HG03025 (cell line): Measurements from ENCODE around the gene LPXN.
"Not testable (repeated sequence)": the region's sequence is repeated elsewhere in the genome, so short reads cannot be mapped to it uniquely, and the experiment has no call there.

Experiments
- ATAC-seq: cut with Tn5 transposase; IDR thresholded peaks from one replicate; pipeline ENCODE4 v1.9.1; 2021; ENCODE audit warnings: mild to moderate bottlenecking, moderate library complexity; ENCODE audit not compliant: unreplicated experiment, low FRiP score

LPXN gene

GRCh38 chr11:58579192-58580129 is 3.8 kb upstream of the LPXN start:
- ATAC-seq, result peak; percentile 37

DNA sequence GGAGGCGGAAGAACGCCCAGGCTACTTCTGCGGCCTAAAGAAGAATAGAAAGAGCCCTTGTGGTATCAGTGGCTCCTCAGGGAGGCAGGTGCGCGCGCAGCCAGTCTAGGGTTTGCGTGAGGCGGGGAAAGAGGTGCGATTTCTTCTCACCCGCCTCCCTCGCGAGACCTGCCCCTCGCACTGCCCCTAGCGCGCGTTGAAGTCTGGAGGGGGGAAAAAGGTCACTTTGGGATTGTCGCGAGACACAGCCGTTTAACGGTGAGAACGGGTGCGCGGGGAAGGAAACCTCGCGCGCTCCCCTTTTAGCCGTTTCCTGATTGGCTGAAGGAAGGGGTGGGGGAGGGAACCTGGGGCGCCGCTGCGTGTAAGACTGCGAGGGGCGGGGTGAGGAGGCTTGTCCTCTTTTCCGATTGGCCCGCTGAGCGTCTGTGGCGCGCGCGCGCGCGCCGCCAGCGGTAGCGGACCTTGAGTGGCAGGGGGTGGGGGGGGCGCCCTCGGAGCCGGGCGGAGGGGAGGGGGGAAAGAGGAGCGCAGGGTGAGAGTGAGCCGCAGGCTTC is 3.1 kb upstream of the LPXN start, which contains the start of gene ZFP91:
ZFP91 (plus strand) TSS at position 429 of the 557 bp plus-strand sequence. CDS start 219 bp downstream, outside the sequence.
- ATAC-seq, result peak; percentile 29

- ATAC-seq, result peak; percentile 41
Observed at GRCh38 chr11:58578136-58578634, 2.5 kb upstream of the LPXN start.

DNA sequence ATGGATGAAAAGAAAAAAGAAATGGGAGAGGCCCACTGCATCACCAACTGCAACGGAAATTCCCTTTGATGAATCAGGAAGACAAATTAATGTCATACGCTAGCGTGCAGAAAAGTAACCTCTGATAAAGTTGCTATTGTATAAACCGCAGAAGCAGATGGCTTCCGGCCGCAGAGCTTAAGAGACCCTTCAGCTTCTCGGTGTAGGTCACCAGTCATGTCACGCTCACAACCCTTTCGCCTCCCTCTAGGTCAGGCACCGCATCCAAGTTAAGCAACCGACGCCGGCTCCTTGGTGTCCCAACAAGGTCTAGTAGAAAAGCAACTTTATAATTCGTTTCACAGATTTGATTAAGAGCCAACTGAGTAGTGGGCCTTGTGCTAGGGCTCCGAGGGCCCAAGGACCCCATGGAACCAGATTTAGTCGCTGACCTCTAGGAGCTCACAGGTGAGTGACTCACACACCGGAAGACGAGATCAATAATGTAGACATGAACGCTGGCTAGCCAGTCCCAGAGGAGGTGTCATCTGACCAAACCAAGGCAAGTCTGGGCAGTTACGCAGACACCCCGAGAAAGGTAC is 2.0 kb upstream of the LPXN start:
- ATAC-seq, result peak; percentile 45

- no peak for ATAC-seq
Observed at GRCh38 chr11:58576887-58577471, 1.3 kb upstream of the LPXN start.

- no peak for ATAC-seq
Observed at GRCh38 chr11:58574881-58575280, 775 bp downstream of the LPXN start.

- ATAC-seq, result no peak
Observed at GRCh38 chr11:58573451-58574104, 2.1 kb downstream of the LPXN start.

GRCh38 chr11:58572906-58573305 is 2.8 kb downstream of the LPXN start:
- ATAC-seq, result not testable (repeated sequence)

DNA sequence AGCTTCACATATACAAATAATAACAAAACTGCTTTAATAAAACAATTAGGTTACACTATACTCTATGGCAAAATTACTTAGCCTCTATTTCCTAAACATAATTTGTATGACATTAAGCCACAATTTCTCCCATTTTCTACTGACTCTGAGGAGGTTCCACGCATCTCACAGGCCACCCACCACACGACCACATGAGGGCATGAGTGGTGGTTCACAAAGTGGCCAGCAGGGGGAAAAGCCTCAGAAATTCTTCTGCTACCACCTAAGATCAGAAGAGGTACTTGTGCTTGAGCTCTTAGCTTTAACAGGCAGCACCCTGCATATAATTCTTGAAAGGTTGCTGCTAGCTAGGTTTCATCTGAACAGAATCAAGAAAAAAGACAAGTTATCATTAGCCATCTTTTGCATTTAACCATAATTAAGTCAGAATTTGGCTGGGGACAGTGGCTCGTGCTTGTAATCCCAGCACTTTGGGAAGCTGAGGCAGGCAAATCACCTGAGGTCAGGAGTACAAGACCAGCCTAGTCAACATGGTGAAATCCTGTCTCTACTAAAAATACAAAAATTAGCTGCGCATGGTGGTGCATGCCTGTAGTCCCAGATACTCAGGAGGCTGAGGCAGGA is 7.7 kb downstream of the LPXN start:
- ATAC-seq, result peak; percentile 87

DNA sequence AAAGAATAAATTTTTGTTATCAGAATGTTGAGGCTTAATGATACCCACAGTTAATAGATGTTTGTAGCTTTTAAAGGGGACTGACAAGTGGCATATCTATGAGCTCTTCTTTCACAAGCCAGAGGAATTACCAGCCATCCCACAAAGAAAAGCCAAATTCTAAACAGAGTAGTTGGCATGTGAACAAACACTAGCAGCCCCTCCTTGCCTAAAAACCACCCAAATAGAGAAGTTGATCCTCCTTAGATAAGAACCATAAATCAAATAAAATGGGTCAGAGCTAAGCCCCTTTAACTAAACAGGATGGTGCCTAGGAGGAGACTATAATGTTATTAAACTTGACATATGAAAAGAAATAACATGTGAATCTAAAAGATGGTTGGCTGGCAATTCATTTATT is 11.4 kb downstream of the LPXN start:
- ATAC-seq, result no peak

DNA sequence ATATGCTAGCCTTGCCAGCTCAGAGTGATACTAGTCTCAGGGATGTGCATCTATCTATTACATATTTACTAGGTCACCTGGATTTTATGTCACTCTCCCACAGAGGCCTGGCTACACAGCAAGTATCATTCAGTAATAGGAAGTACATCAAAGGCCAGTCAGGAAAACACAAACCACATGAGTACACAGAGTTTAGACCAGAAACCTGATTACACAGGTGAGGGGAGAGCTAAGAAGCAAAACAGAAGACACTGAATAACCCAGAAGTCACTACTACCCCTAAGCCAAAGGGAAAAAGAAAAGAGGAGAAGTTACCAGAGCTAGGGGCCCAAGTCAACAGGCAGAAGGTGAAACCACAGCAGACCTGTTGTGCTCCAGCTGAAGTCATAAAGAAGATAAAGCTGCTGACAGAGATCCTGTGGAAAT is 13.3 kb downstream of the LPXN start:
- no peak for ATAC-seq

- no peak for ATAC-seq
Observed at GRCh38 chr11:58561394-58562098, 14.1 kb downstream of the LPXN start.

- ATAC-seq, result no peak
Observed at GRCh38 chr11:58560842-58561241, 14.8 kb downstream of the LPXN start.

DNA sequence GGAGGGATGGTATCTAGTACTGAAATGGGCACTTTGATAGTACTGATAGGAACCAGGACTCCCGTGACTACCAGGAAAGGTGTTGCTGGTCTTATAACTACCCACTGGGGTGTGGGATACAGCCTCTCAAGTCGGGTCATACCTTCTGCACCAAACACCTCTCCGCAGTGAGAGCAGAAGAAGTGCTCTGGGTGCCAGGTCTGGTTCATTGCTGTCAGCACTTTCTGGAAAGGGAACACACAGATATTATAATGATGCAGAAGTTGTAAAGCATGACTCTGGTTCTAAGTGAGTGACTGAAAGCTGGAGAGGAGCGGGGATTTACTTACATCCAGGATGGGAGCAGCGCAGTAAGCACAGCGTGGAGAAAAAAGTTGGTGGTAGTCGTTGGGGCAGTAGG is 26.0 kb downstream of the LPXN start:
- no peak for ATAC-seq

GRCh38 chr11:58546841-58547240 is 28.8 kb downstream of the LPXN start:
- no peak for ATAC-seq

- no peak for ATAC-seq
Observed at GRCh38 chr11:58531865-58532341, 43.8 kb downstream of the LPXN start.

DNA sequence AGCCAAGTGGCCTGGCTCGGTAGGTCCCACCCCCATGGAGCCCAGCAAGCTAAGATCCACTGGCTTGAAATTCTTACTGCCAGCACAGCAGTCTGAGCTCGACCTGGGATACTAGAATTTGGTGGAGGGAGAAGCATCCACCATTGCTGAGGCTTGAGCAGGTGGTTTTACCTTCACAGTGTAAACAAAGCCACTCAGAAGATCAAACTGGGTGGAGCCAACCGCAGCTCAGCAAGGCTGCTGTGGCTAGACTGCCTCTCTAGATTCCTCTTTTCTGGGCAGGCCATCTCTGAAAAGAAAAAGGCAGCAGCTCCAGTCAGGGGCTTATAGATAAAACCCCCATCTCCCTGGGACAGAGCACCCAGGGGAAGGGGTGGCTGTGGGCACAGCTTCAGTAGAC is 45.4 kb downstream of the LPXN start:
- no peak for ATAC-seq

DNA sequence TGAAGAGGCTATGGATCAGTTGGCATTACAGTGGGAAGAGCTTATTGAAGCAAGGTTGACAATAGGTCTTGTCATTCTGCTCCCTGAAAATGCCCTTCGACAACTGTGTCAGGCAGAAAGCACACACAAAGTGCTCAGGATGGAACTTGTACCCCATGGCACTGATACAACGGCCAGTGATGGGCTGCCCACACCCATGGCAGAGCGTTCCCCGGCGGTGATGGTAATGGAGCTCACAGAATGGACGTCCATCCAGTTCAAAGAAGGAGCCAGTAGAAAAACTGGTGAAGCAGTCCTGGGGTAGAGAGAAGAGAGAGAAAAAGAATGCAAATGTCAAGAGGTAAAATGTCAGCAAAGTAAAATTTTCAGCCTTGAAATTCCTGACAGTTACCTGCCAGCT is 48.2 kb downstream of the LPXN start:
- no peak for ATAC-seq

GRCh38 chr11:58526721-58527120 is 48.9 kb downstream of the LPXN start:
- ATAC-seq, result no peak
